GM10248 (cell line): ENCODE measurements around the gene SMYD3.

Experiments
- CTCF ChIA-PET: fragments of 300-600 bp; sonication (Branson Sonifier 250); formaldehyde crosslinking; extraction: SDS; loops from one replicate; lab custom pipeline; 2021; ENCODE audit warnings: antibody characterized with exemption; lab: Yijun Ruan, JAX
- POLR2A ChIA-PET: fragments of 350-650 bp; sonication (Branson Sonifier 250); formaldehyde crosslinking; extraction: SDS; loops from one replicate; lab custom pipeline; 2020; ENCODE audit warnings: antibody characterized with exemption; lab: Yijun Ruan, JAX
- DNase-seq: peaks from one replicate; pipeline ENCODE4 v3.0.0; 2012; ENCODE audit errors: extremely low spot score
- TF ChIP-seq, protein P1 (sequence below): IDR thresholded peaks from 2 replicates; pipeline ENCODE4 v1.5.1; 2012; ENCODE audit warnings: mild to moderate bottlenecking, low read depth; ENCODE audit errors: extremely low read depth, missing control alignments, control extremely low read depth

The SMYD3 gene

DNA sequence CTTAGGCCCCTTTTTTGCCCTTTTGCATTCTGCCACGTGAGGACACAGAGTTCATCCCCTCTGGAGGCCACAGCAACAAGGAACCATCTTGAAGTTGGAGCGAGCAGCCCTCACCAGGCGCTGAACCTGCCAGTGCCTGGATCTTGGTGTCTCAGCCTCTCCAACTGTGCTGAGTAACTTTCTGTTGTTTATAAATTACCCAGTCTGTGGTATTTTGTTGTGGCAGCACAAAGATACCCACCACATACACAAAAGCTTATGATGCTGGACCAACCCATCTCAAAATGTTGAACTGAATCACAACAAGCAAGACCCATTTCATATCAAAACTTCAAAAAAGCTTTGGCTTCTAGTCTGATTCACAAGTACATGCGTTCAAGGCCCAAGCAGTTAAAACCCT, 702.4 kb downstream of the SMYD3 start:
- POLR2A ChIA-PET = no interaction called here
- no peak for DNase-seq
- CTCF ChIA-PET = no interaction called here
- TF ChIP-seq, protein P1, sequence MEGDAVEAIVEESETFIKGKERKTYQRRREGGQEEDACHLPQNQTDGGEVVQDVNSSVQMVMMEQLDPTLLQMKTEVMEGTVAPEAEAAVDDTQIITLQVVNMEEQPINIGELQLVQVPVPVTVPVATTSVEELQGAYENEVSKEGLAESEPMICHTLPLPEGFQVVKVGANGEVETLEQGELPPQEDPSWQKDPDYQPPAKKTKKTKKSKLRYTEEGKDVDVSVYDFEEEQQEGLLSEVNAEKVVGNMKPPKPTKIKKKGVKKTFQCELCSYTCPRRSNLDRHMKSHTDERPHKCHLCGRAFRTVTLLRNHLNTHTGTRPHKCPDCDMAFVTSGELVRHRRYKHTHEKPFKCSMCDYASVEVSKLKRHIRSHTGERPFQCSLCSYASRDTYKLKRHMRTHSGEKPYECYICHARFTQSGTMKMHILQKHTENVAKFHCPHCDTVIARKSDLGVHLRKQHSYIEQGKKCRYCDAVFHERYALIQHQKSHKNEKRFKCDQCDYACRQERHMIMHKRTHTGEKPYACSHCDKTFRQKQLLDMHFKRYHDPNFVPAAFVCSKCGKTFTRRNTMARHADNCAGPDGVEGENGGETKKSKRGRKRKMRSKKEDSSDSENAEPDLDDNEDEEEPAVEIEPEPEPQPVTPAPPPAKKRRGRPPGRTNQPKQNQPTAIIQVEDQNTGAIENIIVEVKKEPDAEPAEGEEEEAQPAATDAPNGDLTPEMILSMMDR = no peak

DNA sequence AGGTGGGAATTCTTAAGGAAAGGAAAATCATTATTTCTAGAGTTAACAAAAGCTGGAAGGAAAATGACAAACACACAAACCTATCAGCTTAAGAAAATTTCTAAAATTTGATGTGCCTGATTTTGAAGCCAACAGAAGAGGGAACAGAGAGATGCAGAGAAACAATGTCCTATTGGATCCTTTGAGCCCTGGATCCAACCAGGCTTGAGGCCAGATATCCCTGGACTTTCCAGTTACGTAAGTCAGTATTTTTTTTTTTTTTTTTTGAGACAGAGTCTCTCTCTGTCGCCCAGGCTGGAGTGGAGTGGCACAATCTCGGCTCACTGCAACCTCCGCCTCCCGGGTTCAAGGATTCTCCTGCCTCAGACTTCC, 703.4 kb downstream of the SMYD3 start:
- ChIA-PET POLR2A (no interaction called here), CTCF (interaction anchor here (1.1 to 1.6 kb wide), 2 partner anchors 9 to 12 kb away, joined by 3 to 7 read pairs; no protein-coding TSS in a partner anchor)
- TF ChIP-seq, protein P1 = no peak
- DNase-seq = no peak

DNA sequence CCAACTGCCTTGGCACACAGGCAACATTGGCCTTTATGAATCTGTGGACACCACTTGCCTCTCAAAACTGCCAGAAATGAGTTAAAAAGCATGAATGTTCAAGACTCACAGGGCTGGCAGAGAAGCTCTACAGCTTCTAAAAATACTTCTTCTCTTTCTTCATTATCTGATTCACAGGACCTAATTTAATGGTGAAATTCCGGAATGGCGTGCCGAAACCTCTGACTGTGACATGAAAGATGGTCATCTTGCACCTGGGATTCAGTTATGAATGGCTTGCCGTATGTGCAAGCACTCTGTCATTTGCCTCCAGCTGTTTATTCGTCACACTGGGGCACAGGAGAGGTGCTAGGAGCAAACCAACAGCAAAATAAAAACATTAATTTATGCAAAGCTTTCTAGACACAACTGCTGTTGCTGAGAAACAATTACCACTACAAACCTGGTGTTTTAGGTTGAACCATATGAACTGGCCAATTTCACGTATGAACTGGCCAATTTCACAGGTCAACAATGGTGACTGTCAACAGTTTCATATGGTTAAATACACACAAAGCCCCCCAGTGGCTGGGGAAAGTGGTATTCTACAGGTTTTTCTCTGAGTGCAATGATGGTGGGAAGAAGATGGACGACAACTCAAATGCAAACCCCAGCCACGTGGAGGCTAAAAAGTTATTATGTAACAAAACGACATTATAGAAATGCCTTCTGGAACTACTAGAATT, 704.0 kb downstream of the SMYD3 start:
- no peak for DNase-seq
- TF ChIP-seq, protein P1 = no peak
- ChIA-PET CTCF (interaction anchor here (1.1 to 2.5 kb wide), 4 partner anchors 8 to 14 kb away, joined by 3 to 8 read pairs (median 6); no protein-coding TSS in a partner anchor), POLR2A (no interaction called here)

DNA sequence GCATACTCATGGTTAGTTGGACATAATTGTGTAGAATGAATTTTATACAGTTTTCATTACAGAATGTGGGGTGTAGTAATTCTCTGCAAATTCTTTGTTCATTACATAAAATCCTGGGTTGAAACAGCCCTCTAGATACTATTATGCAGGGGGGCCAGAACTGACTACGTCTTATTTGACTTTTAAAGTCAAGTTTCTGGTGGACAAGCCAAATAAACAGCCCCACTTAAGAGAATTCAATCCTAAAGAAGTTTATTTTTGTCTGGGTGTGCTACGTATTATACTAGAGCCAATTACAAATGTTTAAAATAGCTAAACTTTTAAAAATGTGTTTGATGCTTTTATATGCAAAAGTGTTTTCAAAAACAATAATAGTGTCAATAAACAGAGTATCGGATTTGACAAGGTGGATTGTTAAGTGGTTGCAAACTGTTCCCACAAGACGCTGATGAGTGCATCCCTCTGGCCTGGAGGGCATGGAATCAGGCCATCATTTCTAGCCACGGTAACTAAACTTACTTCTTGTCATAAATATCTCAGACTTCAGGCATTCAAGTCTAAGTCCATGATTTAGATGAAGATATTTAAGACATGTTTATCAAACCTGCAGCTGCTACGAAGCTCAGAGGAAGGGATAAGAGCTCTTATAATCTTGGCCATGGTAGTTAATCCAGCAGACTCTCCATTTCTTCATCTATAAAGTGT, 706.0 kb downstream of the SMYD3 start:
- POLR2A ChIA-PET = no interaction called here
- TF ChIP-seq, protein P1 = no peak
- no peak for DNase-seq
- CTCF ChIA-PET = interaction anchor here (1.4 to 2.5 kb wide), 2 partner anchors 9 to 11 kb away, joined by 3 to 8 read pairs; no protein-coding TSS in a partner anchor

DNA sequence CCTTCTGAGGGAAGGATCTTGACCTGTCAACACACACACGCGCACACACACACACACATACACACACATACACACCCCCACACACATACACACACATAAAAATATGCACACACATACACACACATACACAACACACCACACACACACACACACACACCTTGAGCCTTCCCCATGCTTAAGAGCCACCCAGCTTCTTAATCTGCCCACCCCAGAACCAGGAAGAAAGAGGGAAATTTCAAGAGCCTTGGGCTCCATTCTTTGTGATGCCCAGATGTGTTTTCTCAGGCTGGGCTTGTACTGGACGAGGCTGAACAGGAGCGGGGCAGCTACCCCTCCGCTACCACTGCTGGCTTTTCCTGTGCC, 708.7 kb downstream of the SMYD3 start:
- DNase-seq = no peak
- ChIA-PET POLR2A (interaction anchor here (0.6 kb wide), 1 partner anchor 11 kb away, joined by 3 read pairs; no protein-coding TSS in a partner anchor), CTCF (interaction anchor here (1.0 to 1.4 kb wide), 4 partner anchors 9 to 19 kb away, joined by 3 to 7 read pairs (median 4); no protein-coding TSS in a partner anchor)
- TF ChIP-seq, protein P1 = no peak

DNA sequence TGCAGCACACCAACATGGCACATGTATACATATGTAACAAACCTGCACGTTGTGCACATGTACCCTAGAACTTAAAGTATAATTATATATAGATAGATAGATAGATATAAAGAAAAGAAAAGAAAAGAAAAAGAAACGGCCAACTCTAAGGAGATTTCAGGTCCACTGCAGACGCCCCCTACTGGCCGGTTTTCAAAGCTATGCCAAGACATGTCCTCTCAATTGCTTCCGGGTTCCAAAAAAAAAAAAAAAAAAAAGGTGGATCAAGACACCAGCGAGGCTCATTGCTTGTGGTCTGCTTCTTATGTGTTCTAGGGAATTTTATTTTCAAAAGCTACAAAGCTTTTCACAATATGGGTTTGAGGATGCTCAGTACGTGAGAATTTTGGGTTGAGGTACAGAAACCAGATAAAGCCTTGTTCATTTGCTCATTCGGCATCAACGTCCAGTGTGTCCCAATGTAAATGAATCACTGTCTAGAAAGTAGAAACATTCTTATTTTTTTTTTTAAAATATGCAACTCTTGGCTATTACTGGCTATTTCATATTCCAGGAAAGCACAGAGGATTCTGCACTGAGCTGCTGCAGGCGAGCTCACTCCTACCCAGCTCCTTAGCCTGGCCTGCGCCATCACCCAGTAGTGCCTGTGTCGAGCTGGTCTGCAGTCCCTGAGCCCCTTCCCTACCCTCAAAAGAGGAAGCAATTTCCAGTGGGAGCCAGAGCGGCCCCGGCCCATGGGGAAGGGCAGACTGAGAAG, 709.3 kb downstream of the SMYD3 start:
- no peak for DNase-seq
- CTCF ChIA-PET = interaction anchor here (1.0 to 1.5 kb wide), 5 partner anchors 8 to 19 kb away, joined by 3 to 7 read pairs (median 4); no protein-coding TSS in a partner anchor
- POLR2A ChIA-PET = interaction anchor here (0.6 kb wide), 1 partner anchor 11 kb away, joined by 3 read pairs; no protein-coding TSS in a partner anchor
- TF ChIP-seq, protein P1 = no peak
